Measurements from ENCODE around the gene TMEM72. TPM values are rescaled to one million over a fixed set of nuclear protein-coding genes. Genes with fewer than 3 reads are reported as not detected.

TMEM72 gene
- polyA plus RNA-seq, 1 donor (not counting 4 experiments of a cell fraction or from before 2014, with no cell fraction given) = not detected

DNA sequence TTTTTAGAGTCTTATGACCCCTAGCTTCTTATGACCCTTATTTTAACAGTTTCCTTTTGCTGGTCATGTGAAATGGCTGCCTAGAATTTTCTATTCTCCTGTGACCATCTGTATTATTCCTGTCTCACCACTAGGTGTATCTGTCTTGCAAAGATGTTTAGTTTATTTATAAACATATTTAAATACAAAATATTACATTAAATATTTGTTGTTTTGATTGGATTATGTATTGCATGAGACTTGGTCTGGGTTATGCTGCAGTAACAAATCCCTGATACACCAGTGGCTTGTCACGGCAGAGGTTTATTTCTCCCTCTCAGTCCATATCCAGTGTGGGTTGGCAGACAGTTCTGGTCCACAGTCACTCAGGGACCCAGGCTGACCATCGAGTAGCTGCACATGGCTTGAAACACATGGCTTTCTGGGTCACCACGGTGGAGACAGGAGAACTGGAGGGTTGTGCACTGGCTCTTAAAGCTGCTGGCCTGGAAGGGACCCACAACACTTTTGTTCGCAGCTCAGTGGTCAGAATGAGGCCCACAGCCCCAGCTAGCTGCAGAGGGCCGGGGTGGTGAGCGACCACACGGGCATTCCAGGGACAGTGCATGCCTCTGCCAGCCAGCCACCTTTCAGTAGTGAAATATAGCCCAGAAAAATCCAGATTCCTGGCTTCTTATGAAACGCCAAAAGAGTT is 55.8 kb downstream of the TMEM72 start:
- dilution Hi-C loops (cut with MboI; ENCODE audit: extremely low pct_ligation_motif_present, low sequenced_read_pairs) = no loop called here
- no peaks in the 10 kb centered on the region for H3K9me1 ChIP-seq (ENCODE audit: control insufficient read depth, extremely low read depth, insufficient read depth, low read length)

DNA sequence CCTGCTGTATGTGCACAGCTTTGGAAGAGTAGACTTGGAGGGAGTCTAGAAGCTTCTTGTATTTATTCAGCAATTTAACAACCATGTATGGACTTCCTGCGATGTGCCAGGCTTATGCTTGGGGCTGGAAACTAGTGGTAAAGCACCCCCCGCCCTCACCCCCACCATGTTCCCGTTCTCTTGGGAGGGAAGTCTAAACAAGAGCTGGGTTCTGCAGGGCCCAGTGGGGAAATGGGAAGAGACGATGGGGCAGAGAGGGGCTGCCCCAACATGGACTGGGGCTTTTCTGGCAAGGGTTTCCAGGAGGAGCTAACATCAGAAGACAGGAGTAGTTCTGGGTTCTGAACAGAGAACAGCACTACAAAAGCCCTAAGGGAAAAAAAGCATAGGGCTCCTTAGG is 56.5 kb downstream of the TMEM72 start:
- no peak overlapping the region for H2AFZ ChIP-seq (ENCODE audit: control insufficient read depth, low read length)
- no peaks in the 10 kb centered on the region for H4K20me1 ChIP-seq (ENCODE audit: control insufficient read depth, extremely low read depth, insufficient read depth, low read length)
- no peak overlapping the region for H3K4me2 ChIP-seq (ENCODE audit: control insufficient read depth, extremely low read depth, insufficient read depth, low read depth, low read length)
- H3K27me3 ChIP-seq (ENCODE audit: control insufficient read depth, extremely low read depth, insufficient read depth, low read length) = no peaks in the 10 kb centered on the region
- no peaks in the 10 kb centered on the region for H3K36me3 ChIP-seq (ENCODE audit: control insufficient read depth in 2 of 2, extremely low read depth in 1 of 2, insufficient read depth in 2 of 2, low read length in 2 of 2)
- H3K4me1 ChIP-seq (ENCODE audit: control insufficient read depth, extremely low read depth, insufficient read depth, low read length) = no peaks in the 10 kb centered on the region
- no peak for TF ChIP-seq EZH2 (IDR thresholded peaks at IDR 0.05; ENCODE audit: low read length)
- TF ChIP-seq, protein P1, sequence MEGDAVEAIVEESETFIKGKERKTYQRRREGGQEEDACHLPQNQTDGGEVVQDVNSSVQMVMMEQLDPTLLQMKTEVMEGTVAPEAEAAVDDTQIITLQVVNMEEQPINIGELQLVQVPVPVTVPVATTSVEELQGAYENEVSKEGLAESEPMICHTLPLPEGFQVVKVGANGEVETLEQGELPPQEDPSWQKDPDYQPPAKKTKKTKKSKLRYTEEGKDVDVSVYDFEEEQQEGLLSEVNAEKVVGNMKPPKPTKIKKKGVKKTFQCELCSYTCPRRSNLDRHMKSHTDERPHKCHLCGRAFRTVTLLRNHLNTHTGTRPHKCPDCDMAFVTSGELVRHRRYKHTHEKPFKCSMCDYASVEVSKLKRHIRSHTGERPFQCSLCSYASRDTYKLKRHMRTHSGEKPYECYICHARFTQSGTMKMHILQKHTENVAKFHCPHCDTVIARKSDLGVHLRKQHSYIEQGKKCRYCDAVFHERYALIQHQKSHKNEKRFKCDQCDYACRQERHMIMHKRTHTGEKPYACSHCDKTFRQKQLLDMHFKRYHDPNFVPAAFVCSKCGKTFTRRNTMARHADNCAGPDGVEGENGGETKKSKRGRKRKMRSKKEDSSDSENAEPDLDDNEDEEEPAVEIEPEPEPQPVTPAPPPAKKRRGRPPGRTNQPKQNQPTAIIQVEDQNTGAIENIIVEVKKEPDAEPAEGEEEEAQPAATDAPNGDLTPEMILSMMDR (optimal IDR thresholded peaks at IDR 0.05 in 1 of 3, IDR thresholded peaks at IDR 0.05 in 1 of 3, conservative IDR thresholded peaks at IDR 0.05 in 1 of 3; ENCODE audit: extremely low read depth in 1 of 3, insufficient read depth in 2 of 3, low read length in 3 of 3) = no peak
- DNase-seq (ENCODE audit: low read depth, low spot score) (no peak), FAIRE-seq (no peak)
- no peak overlapping the region for H3K4me3 ChIP-seq (ENCODE audit: control insufficient read depth in 2 of 3, extremely low read depth in 1 of 3, insufficient read depth in 2 of 3, low read depth in 1 of 3, low read length in 3 of 3)
- H3K27ac ChIP-seq (ENCODE audit: control insufficient read depth, insufficient read depth, low read length) = no peak overlapping the region
- H3K9me3 ChIP-seq (ENCODE audit: control insufficient read depth, low read depth, low read length) = no peaks in the 10 kb centered on the region
- no peak overlapping the region for H3K9ac ChIP-seq (ENCODE audit: control insufficient read depth, extremely low read depth, insufficient read depth, low read length)
- no peaks in the 10 kb centered on the region for H3K9me1 ChIP-seq (ENCODE audit: control insufficient read depth, extremely low read depth, insufficient read depth, low read length)
- H3K79me2 ChIP-seq (ENCODE audit: control insufficient read depth, insufficient read depth, low read length) = no peaks in the 10 kb centered on the region
- dilution Hi-C loops (cut with MboI; ENCODE audit: extremely low pct_ligation_motif_present, low sequenced_read_pairs) = no loop called here

More for the DNA sequence above, 55.8 kb downstream of the TMEM72 start:
- no peak for FAIRE-seq
- H4K20me1 ChIP-seq (ENCODE audit: control insufficient read depth, extremely low read depth, insufficient read depth, low read length) = no peaks in the 10 kb centered on the region
- no peak overlapping the region for H3K4me3 ChIP-seq (ENCODE audit: control insufficient read depth in 2 of 3, extremely low read depth in 1 of 3, insufficient read depth in 2 of 3, low read depth in 1 of 3, low read length in 3 of 3)
- H3K9ac ChIP-seq (ENCODE audit: control insufficient read depth, extremely low read depth, insufficient read depth, low read length) = no peak overlapping the region
- no peak overlapping the region for H3K27ac ChIP-seq (ENCODE audit: control insufficient read depth, insufficient read depth, low read length)
- no peaks in the 10 kb centered on the region for H3K79me2 ChIP-seq (ENCODE audit: control insufficient read depth, insufficient read depth, low read length)
- H3K9me3 ChIP-seq (ENCODE audit: control insufficient read depth, low read depth, low read length) = no peaks in the 10 kb centered on the region
- no peaks in the 10 kb centered on the region for H3K27me3 ChIP-seq (ENCODE audit: control insufficient read depth, extremely low read depth, insufficient read depth, low read length)
- no peak overlapping the region for H3K4me2 ChIP-seq (ENCODE audit: control insufficient read depth, extremely low read depth, insufficient read depth, low read depth, low read length)
- no peaks in the 10 kb centered on the region for H3K36me3 ChIP-seq (ENCODE audit: control insufficient read depth in 2 of 2, extremely low read depth in 1 of 2, insufficient read depth in 2 of 2, low read length in 2 of 2)
- no peak overlapping the region for H2AFZ ChIP-seq (ENCODE audit: control insufficient read depth, low read length)
- DNase-seq (ENCODE audit: low read depth, low spot score) = no peak
- H3K4me1 ChIP-seq (ENCODE audit: control insufficient read depth, extremely low read depth, insufficient read depth, low read length) = peaks cover under 1% of the 10 kb centered on the region
- TF ChIP-seq EZH2 (IDR thresholded peaks at IDR 0.05; ENCODE audit: low read length) = no peak
- TF ChIP-seq, protein P1 (optimal IDR thresholded peaks at IDR 0.05 in 1 of 3, IDR thresholded peaks at IDR 0.05 in 1 of 3, conservative IDR thresholded peaks at IDR 0.05 in 1 of 3; ENCODE audit: extremely low read depth in 1 of 3, insufficient read depth in 2 of 3, low read length in 3 of 3) = peak in 1 of 3 experiments; percentile 11
